T-helper 2 cell (primary cell): Measurements from ENCODE around the gene POLG2.
"Not testable (repeated sequence)": the region's sequence is repeated elsewhere in the genome, so short reads cannot be mapped to it uniquely, and the experiment has no call there.

ENCODE experiments used
- DNase-seq, 5 experiments: peaks; one replicate each; pipeline versions ENCODE4 v3.0.0 to v3.0.0-alpha.2; 2012 to 2022

POLG2 gene

DNA sequence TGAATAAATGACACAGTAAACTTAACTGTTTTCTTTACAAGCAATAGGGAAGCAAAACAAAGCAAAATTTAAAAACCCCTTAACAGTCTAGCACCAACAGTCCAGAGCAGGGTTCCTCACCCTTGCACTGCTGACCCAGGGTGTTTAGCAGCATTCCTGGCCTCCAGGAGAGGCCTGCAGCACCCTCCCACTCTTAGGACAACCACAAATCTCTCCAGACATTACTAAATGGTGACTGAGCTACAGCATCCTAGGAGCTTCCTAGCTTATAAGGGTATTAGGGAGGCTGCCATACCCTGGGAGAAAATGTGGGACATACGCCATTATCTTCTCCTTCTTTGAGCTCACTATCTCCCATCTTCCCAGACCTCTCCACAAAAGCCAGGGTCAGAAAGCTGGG, 15.9 kb downstream of the POLG2 start:
- no peak for DNase-seq

DNA sequence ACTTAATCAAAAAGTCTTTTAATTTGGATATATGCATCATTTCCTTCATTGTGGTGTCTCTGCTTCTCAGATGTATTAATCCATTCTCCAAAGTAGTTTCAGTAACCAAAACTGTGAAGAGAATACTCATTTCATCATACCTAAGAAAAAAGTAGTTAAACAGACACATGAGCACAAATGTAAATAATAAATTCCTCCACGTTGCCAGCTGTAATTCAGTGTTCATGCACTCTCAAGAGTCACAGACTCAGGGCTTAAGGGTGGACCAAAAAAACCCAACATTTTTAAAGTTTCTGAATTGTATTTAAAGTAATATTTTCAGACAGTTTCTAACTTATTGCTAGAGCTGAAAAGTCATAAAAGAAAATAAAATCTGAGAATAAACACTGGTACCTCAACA, 19.0 kb downstream of the POLG2 start:
- no peak for DNase-seq

DNA sequence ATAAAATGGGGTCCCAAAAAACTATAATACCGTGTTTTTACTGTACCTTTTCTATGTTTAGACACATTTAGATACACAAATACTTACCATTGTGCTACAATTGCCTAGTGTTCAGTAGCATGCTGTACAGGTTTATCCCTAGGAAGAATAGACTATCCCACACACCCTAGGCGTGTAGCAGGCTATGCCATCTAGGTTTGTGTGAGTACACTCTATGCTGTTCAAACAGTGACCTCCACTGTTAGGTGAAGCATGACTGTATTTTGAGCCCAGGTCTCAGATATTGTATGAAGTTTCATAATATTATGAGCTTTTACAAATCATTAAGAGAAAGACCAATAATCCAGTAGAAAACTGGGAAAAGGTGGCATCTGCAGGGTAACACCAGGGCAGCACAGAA, 24.3 kb downstream of the POLG2 start:
- no peak for DNase-seq

DNA sequence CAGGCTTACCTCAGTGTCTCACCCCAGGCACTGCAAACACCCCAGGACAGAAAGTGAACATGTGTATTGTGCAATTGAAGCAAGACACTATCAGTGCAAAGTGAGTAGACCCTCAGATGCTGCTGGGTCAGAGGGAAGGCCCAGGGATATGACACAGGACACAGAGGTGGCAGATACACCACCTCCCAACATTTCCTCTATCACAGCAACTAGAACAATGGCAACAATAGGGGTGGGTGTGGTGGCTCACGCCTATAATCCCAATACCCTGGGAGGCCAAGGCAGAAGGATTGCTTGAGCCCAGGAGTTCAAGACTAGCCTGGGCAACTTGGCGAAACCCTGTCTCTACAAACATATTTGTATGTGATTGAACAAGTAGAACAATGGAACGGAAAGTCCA, 25.4 kb downstream of the POLG2 start:
- no peak for DNase-seq

DNA sequence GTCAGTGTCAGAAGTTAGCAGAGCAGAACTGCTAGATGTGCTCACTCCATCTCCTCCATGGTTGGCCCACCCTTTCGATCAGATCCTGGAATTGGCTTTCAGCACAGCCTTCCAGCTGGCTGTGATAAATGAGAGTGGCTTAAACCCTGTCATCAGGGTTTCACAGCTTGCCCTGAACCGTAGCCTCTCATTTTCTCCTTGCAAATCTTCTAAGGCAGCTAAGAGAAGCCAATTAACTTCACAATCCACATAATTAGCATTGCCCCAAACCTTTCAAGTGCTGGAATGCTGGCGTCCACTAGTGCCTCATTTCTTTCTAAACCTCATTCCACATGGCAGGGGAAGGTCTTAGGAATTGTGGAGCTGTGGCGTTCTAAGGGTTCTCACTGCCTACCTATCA, 26.2 kb downstream of the POLG2 start:
- DNase-seq, result no peak

DNA sequence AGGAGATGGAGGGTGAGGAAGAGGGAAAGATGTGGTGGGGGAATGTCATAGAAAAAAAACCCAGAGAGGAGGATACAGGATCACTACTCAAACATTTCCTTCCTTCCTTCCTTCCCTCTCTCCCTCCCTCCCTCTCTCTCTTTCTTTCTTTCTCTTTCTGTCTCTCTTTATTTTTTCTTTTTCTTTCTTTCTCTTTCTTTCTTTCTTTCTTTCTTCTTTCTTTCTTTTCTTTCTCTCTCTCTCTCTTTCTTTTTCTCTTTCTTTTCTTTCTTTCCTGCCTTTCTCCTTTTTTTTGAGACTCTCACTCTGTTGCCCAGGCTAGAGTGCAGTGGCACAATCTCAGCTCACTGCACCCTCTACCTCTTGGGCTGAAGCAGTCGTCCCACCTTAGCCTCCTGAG, 30.0 kb downstream of the POLG2 start:
- not testable (repeated sequence) for DNase-seq

DNA sequence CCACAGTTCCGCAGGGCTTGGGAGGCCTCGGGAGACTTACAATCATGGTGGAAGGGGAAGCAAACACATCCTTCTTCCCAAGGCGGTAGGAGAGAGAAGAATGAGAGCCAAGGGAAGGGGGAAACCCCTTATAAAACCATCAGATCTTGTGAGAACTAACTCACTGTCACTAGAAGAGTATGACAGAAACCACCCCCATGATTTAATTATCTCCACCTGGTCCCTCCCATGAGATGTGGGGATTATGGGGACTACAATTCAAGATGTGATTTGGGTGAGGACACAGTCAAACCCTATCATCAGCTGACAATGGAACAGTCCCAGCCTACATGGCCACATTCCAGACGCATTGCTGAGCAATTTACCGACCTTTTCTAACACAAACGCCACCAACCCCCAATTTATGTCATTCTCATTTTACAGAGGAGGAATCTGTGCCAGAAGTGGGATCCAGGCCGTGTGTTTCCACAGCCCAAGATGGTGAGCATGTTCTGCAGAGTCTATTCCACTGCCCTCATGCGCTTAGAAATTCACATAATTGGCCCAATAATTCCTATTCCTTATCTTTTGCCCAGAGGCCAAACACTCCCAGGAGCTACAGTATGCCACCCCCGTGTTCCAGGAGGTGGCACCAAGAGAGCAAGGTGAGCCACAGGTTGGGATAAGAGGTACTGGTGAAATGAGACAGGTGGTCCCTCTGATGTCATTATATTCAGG, 30.7 kb downstream of the POLG2 start:
- DNase-seq, result no peak

DNA sequence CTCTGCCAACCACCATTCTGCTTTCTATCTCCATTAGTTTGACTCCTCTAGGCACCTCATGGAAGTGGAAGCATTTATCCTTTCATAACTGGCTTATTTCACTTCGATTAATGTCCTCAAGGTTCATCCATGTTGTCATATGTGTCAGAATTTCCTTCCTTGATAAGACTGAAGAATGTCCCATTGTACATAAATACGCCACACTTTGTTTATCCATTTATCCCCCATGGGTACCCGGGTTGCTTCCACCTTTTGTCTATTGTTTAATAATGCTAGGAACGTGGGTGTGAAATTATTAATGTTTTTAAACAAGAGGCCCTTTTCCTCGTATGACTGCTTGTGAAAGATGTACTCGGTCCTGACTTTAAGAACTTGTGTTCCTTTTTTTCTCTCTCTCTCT, 35.1 kb downstream of the POLG2 start:
- DNase-seq, result no peak

DNA sequence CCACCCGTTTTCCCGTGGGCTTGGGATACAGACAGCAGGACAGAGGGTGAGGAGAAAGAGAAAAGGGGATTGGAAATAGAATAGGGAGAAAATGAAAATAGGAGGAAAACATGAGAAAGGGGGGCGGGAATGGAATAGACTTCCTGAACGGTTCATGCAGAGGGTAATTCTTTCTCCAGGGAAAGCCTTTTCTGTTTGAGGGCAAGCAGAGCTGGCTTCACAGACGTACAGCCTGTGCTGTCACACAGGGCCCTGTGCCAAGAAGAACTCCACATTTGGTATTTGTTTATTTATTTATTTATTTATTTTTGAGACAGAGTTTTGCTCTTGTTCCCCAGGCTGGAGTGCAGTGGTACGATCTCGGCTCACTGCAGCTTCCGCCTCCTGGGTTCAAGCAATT, 35.9 kb downstream of the POLG2 start:
- DNase-seq, result no peak

DNA sequence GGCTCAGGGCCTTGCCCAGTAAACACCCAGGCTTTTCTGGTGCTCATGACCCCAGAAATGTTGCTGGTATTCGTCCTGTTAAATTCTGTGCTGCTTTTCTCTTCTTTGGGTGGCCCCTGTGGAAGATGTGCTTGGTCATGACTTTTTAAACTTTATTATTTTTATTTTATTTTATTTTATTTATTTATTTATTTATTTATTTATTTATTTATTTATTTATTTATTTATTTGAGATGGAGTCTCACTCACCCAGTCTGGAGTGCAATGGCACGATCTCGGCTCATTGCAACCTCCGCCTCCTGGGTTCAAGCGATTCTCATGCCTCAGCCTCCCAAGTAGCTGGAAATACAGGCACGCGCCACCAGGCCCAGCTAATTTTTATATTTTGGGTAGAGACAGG, 37.0 kb downstream of the POLG2 start:
- not testable (repeated sequence) for DNase-seq

DNA sequence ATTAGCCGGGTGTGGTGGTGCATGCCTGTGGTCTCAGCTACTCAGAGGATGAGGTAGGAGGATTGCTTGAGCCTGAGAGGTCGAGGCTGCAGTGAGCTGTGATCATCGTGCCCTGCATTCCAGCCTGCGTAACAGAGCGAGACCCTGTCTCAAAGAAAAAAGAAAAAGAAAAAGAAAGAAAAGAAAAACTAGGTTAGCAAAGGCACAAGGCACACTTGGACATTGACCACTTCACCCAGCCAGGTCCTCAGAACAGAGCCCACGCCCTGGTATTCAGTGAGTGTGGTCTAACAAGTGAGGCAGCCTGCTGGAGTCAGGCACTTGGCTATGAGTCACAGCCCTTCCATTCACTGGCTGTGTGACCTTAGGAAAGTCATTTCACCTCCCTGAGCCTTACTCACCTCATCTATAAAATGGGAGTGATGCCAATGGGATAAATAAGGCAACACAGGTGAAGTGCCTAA, 37.5 kb downstream of the POLG2 start:
- no peak for DNase-seq

DNA sequence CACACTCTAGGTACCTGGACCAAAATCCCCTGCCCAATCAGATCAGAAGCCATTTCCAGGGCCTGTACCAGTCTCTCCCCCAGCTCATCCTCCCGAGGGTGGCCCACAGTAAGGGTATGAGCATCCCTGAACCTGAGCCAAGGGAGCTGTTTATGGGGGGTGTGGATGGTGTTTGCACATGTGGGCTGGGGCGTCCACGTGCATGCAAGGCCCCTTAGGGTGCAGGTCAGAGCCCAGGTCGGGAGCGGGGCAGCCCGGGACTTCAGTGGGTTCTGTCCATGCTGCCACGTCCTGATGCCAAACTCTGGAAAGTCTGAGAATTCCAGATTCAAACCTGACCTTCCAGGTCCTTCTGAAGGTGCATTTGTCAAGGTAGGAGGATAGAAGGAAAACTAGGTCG, 38.1 kb downstream of the POLG2 start:
- DNase-seq, result no peak

DNA sequence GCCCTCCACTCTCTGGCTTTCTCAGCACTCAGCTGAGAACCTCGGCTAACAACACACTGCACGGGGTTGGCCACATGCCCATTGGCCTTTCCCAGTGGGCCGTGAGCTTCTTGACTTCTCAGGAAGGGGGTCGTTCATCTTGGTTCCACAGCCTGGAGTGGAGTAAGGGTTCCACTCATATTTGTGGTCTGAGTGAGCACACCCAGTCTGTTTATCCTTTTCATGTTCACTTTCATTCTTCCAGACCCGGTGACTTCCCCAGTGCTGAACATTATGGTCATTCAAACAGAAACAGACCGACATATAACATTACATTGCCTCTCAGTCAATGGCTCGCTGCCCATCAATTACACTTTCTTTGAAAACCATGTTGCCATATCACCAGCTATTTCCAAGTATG, 39.7 kb downstream of the POLG2 start:
- no peak for DNase-seq

DNA sequence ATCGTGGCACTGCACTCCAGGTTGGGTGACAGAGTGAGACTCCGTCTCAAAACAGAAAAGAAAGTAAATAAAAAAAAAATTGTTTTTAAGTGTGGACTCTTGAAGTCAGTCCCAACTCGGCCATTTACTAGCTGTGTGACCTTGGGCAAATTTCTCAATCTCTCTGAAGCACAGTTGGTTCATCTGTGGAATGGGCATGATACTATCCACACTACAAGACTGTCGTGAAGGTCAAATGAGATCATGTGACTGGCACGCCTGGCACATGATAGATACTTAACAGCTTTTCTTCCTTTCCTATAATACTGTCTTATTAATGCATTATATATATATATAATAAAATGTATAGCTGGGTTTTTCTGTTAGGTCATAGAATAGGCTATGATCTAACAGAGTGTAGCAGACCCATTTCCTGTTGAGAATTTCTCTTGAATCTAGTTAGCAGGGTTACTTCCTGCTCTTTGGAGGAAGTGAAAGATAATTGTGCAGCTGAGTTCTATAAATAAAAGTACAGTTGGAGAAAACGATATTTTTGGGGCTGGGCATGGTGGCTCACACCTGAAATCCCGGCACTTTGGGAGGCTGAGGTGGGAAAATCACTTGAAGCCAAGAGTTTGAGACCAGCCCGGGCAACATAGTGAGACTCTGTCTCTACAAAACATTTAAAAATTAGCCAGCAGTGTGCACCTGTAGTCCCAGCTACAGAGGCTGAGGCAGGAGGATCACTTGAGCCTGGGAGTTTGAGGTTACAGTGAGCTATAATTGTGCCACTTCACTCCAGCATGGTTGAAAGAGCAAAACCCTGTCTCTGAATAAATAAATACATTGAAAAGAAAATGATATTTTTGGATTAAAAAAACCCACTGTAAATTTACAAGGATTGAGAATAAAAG, 40.6 kb downstream of the POLG2 start:
- peak in 1 of 5 experiments; percentile 79 for DNase-seq

DNA sequence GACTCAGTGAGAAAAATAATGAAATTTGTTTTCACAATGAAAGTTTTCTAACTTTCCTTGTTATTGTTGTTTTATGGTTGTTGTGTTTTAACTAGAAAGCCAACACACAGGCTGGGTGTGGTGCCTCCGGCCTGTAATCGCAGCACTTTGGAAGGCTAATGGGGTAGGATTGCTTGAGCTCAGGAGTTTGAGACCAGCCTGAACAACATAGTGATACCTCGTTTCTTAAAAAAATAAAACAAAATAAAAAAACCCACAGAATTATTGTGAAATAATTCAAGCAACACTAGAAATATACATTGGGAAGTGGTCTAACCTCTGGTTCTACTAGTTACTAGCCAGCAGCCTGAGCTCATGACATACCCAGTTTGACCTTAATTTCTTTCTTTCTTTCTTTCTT, 47.3 kb downstream of the POLG2 start:
- DNase-seq, result no peak

DNA sequence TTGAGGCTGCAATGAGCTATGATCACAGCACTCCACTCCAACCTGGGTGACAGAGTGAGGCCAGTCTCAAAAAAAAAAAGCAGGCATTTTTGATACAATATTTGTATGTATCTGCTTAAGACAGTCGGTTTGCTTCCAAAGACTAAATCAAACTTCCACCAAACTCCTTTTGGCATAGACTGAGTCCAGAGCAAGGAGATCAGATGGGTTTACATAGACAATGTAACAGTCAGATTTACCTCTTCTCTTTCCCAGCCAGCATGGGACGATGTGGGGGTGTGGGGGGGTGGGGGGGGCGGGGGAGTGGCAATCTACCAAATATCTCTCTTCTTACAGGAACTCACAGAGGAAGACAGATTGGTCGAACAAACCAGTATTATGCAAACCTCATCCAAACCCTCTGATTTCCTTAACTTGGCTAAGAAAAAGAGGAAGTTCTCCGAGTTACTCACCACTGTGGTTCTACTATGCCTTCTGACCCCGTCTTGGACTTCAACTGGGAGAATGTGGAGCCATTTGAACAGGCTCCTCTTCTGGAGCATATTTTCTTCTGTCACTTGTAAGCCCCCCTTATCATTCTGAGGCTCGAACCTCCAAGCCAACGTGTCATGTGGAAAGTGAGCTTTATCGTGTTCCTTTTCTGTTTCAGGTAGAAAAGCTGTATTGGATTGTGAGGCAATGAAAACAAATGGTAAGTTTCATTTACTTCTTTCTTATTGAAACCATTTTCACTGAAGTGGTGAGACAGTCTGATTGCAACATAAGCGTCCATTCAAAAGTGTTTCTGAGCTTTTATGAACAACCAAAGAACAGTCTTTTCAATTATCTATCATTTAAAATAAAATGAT, 48.0 kb downstream of the POLG2 start, which contains the start of gene MILR1:
Gene MILR1, plus strand, starts transcription at position 451 of the 848 bp plus-strand sequence. Its CDS starts 54 bp downstream, at position 505.
- DNase-seq, result no peak

DNA sequence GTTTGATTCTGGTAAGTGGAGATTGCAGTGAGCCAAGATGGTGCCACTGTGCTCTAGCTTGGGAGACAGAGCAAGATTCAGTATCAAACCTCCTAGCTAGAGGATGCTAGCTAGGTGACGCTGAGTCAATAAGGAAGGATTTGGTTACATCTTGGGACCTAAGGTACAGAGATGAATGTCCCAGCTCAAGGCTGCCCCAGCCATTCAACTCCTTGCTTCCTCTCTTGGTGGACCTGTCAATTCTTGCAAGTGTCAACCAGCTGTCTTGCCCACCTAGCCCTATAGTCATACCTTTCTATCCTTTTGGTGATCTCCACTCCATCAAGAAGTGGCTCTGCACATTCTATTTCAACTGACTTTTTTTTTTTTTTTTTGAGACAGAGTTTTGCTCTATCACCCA, 49.3 kb downstream of the POLG2 start:
- peak in 1 of 5 experiments; percentile 67 for DNase-seq

DNA sequence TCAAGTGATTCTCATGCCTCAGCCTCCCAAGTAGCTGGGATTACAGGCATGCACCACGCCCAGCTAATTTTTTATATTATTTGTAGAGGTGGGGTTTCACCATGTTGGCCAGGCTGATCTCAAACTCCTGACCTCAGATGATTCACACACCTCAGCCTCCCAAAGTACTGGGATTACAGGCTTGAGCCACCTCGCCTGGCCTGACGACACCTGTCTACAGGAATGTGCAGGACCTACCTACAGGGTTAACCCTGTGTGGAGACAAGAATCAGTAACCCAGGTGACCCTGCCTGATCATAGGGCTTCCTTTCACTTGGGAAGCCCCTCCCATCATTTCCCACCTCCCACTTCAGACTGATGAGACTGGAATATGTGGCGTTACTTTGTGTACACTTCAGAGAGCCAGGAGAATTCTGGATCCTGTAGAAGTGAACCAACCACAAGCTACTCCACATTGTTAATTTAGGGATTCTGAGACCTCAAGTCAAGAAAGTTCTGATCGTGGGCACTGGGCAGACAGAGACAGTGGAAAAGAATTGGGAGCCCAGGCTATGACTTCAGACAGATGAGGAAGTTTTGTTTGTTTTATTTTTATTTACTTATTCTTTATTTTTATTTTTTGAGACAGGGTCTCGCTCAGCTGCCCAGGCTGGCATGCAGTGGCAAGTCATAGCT, 53.6 kb downstream of the POLG2 start:
- no peak for DNase-seq

DNA sequence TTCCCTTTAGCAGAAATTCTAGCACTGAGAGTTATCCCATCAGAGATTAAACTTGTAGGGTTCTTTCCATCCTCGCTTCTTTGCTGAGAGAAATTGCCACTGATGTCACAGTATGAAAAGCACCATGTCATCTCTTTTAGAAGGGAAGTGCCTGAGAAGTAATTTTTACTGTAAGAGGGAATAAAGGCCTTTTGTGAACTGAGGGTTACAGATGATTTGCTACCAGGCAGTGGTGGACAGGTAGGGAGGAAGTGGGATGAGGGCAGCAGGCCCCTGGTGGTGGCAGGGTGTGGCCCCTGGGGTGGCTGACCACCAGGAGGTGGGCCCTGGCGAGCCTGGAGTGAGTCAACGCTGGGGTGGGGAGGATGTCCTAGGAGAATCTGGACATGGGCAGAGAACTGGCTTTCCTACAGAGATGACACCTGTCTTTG, 54.3 kb downstream of the POLG2 start:
- DNase-seq, result peak in 1 of 5 experiments; percentile 58

DNA sequence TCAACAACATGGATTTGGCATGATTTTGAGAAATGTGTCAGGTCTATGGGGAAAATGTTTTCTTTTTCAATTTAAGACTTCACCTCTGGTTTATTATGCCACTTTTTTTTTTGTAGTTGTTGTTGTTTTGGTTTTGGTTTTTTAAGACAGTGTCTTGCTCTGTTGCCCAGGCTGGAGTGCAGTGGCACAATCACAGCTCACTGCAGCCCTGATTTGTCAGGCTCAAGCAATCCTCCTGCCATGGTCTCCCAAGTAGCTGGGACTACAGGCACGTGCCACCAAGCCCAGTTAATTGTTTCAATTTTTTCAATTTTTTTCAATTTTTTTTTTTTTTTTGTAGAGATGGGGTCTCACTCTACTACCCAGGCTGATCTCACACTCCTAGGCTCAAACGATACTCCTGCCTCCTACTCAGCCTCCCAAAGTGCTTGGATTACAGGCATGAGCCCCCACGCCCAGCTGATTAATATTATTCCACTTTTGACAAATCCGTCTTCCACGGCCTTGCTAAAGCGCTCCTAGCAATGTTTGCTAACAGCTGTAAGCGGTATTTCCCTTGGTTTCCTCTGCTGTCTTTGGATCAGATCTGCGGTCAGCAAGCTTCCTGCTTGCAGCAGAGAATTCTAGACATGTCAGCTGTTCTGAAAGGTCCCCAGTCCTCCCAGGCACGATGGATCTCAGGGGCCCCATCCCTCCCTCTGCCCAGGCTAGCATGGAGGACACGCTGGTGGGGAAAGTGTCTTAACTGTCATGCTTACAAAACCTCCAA, 54.9 kb downstream of the POLG2 start:
- DNase-seq, result peak in 3 of 5 experiments; percentile 7 to 79 (median 13)

DNA sequence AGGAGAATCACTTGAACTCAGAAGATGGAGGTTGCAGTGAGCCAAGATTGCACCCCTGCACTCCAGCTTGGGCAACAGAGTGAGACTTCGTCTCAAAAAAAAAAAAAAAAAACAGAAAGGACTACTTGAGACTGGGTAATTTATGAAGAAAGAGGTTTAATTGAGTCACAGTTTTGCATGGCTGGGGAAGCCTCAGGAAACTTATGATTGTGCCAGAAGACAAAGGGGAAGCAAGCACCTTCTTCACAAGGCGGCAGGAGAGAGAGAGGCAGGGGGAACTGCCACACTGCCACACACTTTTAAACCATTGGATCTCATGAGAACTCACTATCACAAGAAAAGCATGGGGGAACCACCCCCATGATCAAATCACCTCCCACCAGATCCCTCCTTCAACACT, 56.9 kb downstream of the POLG2 start:
- no peak for DNase-seq
